ENCODE data around the gene CNTN4. TPM values are rescaled to one million over a fixed set of nuclear protein-coding genes. Genes with fewer than 3 reads are reported as not detected.

CNTN4 gene
- total RNA-seq, 1 experiment from 2014 or later, result 5.7 TPM

DNA sequence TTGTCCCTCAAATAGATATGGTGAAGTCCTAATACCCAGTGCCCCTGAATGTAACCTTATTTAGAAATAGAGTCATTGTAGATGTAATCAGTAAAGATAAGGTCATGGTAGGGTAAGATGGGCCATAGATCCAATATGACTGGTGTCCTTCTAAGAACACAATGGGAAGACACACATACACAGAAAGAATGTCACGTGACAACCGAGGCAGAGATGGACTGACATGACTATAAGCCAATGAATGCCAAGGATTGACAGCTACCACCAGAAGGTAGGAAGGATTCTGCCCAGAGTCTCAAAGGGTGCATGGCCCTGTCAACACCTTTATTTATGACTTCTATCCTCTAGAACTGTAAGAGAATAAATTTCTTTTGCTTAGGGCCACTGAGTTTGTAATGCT lies 780.4 kb downstream of the CNTN4 start:
- Histone ChIP-seq H3K4me1 (ENCODE audit: insufficient read depth, low read length, poor library complexity, severe bottlenecking) (no peaks in the 10 kb centered on the region), H3K9me3 (ENCODE audit: low read depth, low read length, poor library complexity, severe bottlenecking) (no peaks in the 10 kb centered on the region), H3K27me3 (replicated peaks; ENCODE audit: insufficient read depth, low read depth, low read length, poor library complexity) (no peaks in the 10 kb centered on the region), H3K27ac (ENCODE audit: low read depth, low read length, poor library complexity, severe bottlenecking) (no peak overlapping the region), H3K36me3 (ENCODE audit: insufficient read depth, low read length, poor library complexity, severe bottlenecking) (no peaks in the 10 kb centered on the region), H3K4me3 (ENCODE audit: low read depth, low read length, poor library complexity, severe bottlenecking) (no peak overlapping the region)
- POLR2A ChIA-PET (ENCODE audit: low non-redundant PET), result no interaction called here
- CTCF ChIA-PET, result no interaction called here
- no TSS peak for BruUV-seq (replicated peaks)
- intact Hi-C loops (cut with micrococcal nuclease; ENCODE audit: unreplicated experiment), result no loop called here
- no peak for DNase-seq (ENCODE audit: low spot score)
- no peak for TF ChIP-seq EZH2 (IDR thresholded peaks at IDR 0.05; ENCODE audit: borderline replicate concordance, low read depth, low read length, poor library complexity, severe bottlenecking)
- TF ChIP-seq, protein P1, sequence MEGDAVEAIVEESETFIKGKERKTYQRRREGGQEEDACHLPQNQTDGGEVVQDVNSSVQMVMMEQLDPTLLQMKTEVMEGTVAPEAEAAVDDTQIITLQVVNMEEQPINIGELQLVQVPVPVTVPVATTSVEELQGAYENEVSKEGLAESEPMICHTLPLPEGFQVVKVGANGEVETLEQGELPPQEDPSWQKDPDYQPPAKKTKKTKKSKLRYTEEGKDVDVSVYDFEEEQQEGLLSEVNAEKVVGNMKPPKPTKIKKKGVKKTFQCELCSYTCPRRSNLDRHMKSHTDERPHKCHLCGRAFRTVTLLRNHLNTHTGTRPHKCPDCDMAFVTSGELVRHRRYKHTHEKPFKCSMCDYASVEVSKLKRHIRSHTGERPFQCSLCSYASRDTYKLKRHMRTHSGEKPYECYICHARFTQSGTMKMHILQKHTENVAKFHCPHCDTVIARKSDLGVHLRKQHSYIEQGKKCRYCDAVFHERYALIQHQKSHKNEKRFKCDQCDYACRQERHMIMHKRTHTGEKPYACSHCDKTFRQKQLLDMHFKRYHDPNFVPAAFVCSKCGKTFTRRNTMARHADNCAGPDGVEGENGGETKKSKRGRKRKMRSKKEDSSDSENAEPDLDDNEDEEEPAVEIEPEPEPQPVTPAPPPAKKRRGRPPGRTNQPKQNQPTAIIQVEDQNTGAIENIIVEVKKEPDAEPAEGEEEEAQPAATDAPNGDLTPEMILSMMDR (conservative IDR thresholded peaks at IDR 0.05; ENCODE audit: low read depth, low read length), result no peak

DNA sequence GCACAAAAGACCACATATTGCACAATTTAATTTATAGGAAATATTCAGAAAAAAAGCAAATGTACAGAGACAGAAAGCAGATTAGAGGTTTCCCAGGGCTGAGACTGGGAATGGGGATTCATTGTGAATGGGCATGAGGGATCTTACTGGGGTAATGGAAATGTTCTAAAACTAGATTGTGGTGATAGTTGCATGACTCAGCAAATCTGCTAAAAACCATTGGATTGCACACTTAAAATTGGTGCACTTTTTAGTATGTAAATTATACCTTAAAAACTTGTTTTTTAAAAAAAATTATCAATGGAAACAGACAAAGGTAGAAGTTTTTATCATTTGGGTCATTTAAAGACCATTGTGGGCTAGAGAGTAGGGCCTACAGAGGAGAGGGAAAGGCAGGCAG lies 780.9 kb downstream of the CNTN4 start:
- ChIA-PET POLR2A (ENCODE audit: low non-redundant PET) (no interaction called here), CTCF (no interaction called here)
- H3K27me3 ChIP-seq (replicated peaks; ENCODE audit: insufficient read depth, low read depth, low read length, poor library complexity), result no peaks in the 10 kb centered on the region
- no peaks in the 10 kb centered on the region for H3K36me3 ChIP-seq (ENCODE audit: insufficient read depth, low read length, poor library complexity, severe bottlenecking)
- H3K4me1 ChIP-seq (ENCODE audit: insufficient read depth, low read length, poor library complexity, severe bottlenecking), result no peaks in the 10 kb centered on the region
- no peak overlapping the region for H3K27ac ChIP-seq (ENCODE audit: low read depth, low read length, poor library complexity, severe bottlenecking)
- no peak for DNase-seq (ENCODE audit: low spot score)
- intact Hi-C loops (cut with micrococcal nuclease; ENCODE audit: unreplicated experiment), result no loop called here
- no peaks in the 10 kb centered on the region for H3K9me3 ChIP-seq (ENCODE audit: low read depth, low read length, poor library complexity, severe bottlenecking)
- no peak overlapping the region for H3K4me3 ChIP-seq (ENCODE audit: low read depth, low read length, poor library complexity, severe bottlenecking)
- no TSS peak for BruUV-seq (replicated peaks)
- TF ChIP-seq, protein P1 (conservative IDR thresholded peaks at IDR 0.05; ENCODE audit: low read depth, low read length), result no peak
- TF ChIP-seq EZH2 (IDR thresholded peaks at IDR 0.05; ENCODE audit: borderline replicate concordance, low read depth, low read length, poor library complexity, severe bottlenecking), result no peak

DNA sequence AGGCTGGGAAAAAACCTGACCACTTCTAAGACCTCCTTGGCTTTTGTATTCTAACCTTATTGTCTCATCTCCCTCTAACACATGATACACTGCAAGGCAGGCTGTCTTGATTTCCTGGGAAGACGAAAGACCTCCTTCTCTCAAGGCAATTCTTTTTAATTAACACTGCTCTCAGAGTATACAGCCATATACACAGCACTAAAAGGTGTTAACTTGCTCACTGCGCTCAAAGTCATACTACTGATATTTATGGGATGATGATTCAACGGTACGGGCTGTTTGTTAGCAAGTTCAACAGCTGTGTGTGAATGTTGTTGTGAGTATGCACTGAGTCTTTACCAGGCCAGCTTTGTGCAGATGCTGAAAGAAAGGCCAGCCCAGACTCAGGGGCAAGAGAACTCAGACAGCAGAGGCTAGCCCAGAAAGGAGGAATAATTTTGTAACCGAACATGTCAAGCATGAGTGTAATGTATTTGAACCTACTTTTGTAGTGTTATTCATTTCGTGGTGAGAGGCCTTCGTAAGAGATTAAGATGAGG lies 781.6 kb downstream of the CNTN4 start:
- Histone ChIP-seq H3K4me3 (ENCODE audit: low read depth, low read length, poor library complexity, severe bottlenecking) (no peak overlapping the region), H3K9me3 (ENCODE audit: low read depth, low read length, poor library complexity, severe bottlenecking) (no peaks in the 10 kb centered on the region), H3K27me3 (replicated peaks; ENCODE audit: insufficient read depth, low read depth, low read length, poor library complexity) (no peaks in the 10 kb centered on the region), H3K4me1 (ENCODE audit: insufficient read depth, low read length, poor library complexity, severe bottlenecking) (no peaks in the 10 kb centered on the region), H3K36me3 (ENCODE audit: insufficient read depth, low read length, poor library complexity, severe bottlenecking) (no peaks in the 10 kb centered on the region), H3K27ac (ENCODE audit: low read depth, low read length, poor library complexity, severe bottlenecking) (no peak overlapping the region)
- POLR2A ChIA-PET (ENCODE audit: low non-redundant PET), result no interaction called here
- CTCF ChIA-PET, result no interaction called here
- BruUV-seq (replicated peaks), result no TSS peak
- no peak for DNase-seq (ENCODE audit: low spot score)
- TF ChIP-seq, protein P1 (conservative IDR thresholded peaks at IDR 0.05; ENCODE audit: low read depth, low read length), result no peak
- no peak for TF ChIP-seq EZH2 (IDR thresholded peaks at IDR 0.05; ENCODE audit: borderline replicate concordance, low read depth, low read length, poor library complexity, severe bottlenecking)
- intact Hi-C loops (cut with micrococcal nuclease; ENCODE audit: unreplicated experiment), result no loop called here

All from A673 (cell line).